Body of pancreas (tissue), 4 donors: ENCODE measurements around the gene CLSTN2. TPM values are rescaled to one million over a fixed set of nuclear protein-coding genes. Genes with fewer than 3 reads are reported as not detected.

Source experiments
- ATAC-seq: fragments of 150-250 bp; one replicate; pipeline ENCODE4 v1.9.1; 2016
- DNase-seq, 4 donors: peaks; one replicate each; pipeline ENCODE4 v3.0.0-alpha.2; 2019
- H3K27ac ChIP-seq, 4 donors: fragments of 200-600 bp; sonication (generic); 1 replicate in 3 of 4; 2 replicates in 1 of 4; pipeline versions ENCODE4 v1.5.1 to v1.6.1; 2016 to 2019; ENCODE audit warnings: mild to moderate bottlenecking in 1 of 4, mixed read lengths in 1 of 4, moderate library complexity in 1 of 4
- H3K27me3 ChIP-seq, 2 donors: fragments of 200-600 bp; sonication (generic); one replicate each; pipeline ENCODE4 v1.6.0; 2016; ENCODE audit warnings: mild to moderate bottlenecking in 1 of 2
- H3K36me3 ChIP-seq, 2 donors: fragments of 200-600 bp; sonication (generic); replicated peaks in 1 of 2; 2 replicates each; pipeline ENCODE4 v1.5.1; 2016; ENCODE audit warnings: low read depth in 2 of 2; ENCODE audit not compliant: insufficient read depth in 1 of 2
- H3K4me1 ChIP-seq: fragments of 200-600 bp; sonication (generic); one replicate; pipeline ENCODE4 v1.6.0; 2016
- H3K4me3 ChIP-seq, 2 donors: fragments of 200-600 bp; sonication (generic); 1 replicate in 1 of 2; 2 replicates in 1 of 2; pipeline ENCODE4 v1.5.1; 2016 to 2019
- H3K9me3 ChIP-seq, 3 donors: fragments of 200-600 bp; sonication (generic); 1 replicate in 2 of 3; 2 replicates in 1 of 3; pipeline ENCODE4 v1.5.1; 2016
- CTCF ChIP-seq, 7 experiments: fragments of 450-650 bp in 4 of 7; fragments of 200-600 bp in 3 of 7; sonication (generic) in 3 of 7; IDR thresholded peaks; one replicate each; pipeline ENCODE4 v1.5.1; 2016 to 2019; ENCODE audit warnings: antibody characterized with exemption in 7 of 7
- POLR2A ChIP-seq, 3 donors: fragments of 450-650 bp; IDR thresholded peaks; one replicate each; pipeline ENCODE4 v1.6.1; 2016; ENCODE audit warnings: antibody characterized with exemption in 3 of 3, mild to moderate bottlenecking in 2 of 3
- WGBS, 2 donors: methylation state at CpG; one replicate each; pipeline ENCODE4 v1.1.5; 2017; 5-methylcytosine and 5-hydroxymethylcytosine counted together
- intact Hi-C: fragments of 100-400 bp; cut with DNase I; formaldehyde crosslinking; loops from one replicate; pipeline ENCODE4 v1.15.1; 2023
- total RNA-seq, 2 donors: library from RNA; depleted of rRNA; stranded (reverse); fragments of >200 nt; gene quantifications; one replicate each; pipeline ENCODE4 v1.1.0, GENCODE V29; 2016

Gene CLSTN2
- total RNA-seq, 2 donors from 2014 or later, result 14.5 to 14.8 TPM

- no peak overlapping the region for H3K27ac ChIP-seq
- H3K9me3 ChIP-seq, result no peaks in the 10 kb centered on the region
- no peaks in the 10 kb centered on the region for H3K27me3 ChIP-seq
- H3K4me3 ChIP-seq, result no peak overlapping the region
- no peaks in the 10 kb centered on the region for H3K36me3 ChIP-seq
- ATAC-seq (no peak), DNase-seq (peak in 3 of 4 donors; percentile 6 to 31 (median 19))
- 74 to 76% methylated on average over 5 of the region's 5 CpGs for WGBS, 2 donors
- TF ChIP-seq POLR2A (IDR thresholded peaks at IDR 0.05) (no peak), CTCF (IDR thresholded peaks at IDR 0.05) (no peak)
- intact Hi-C loops, result no loop called here
- H3K4me1 ChIP-seq, result no peaks in the 10 kb centered on the region
Measured at GRCh38 chr3:140022066-140022770, 87.2 kb downstream of the CLSTN2 start.

- H3K9me3 ChIP-seq, result no peaks in the 10 kb centered on the region
- ATAC-seq (no peak), DNase-seq (no peak)
- intact Hi-C loops, result no loop called here
- H3K27me3 ChIP-seq, result no peaks in the 10 kb centered on the region
- no peak overlapping the region for H3K4me3 ChIP-seq
- H3K27ac ChIP-seq, result no peak overlapping the region
- H3K36me3 ChIP-seq, result no peaks in the 10 kb centered on the region
- no peak for TF ChIP-seq CTCF (IDR thresholded peaks at IDR 0.05)
- TF ChIP-seq POLR2A (IDR thresholded peaks at IDR 0.05), result no peak
- 71 to 93% methylated on average over 7 to 12 of the region's 12 CpGs for WGBS, 2 donors
- no peaks in the 10 kb centered on the region for H3K4me1 ChIP-seq
Measured at GRCh38 chr3:140023616-140024530, 88.9 kb downstream of the CLSTN2 start.

GRCh38 chr3:140031170-140031569 is 96.2 kb downstream of the CLSTN2 start:
- no peak overlapping the region for H3K4me3 ChIP-seq
- H3K4me1 ChIP-seq, result no peaks in the 10 kb centered on the region
- WGBS, 2 donors, result 78 to 90% methylated on average over 4 of the region's 4 CpGs
- ATAC-seq, result no peak
- no peaks in the 10 kb centered on the region for H3K9me3 ChIP-seq
- H3K36me3 ChIP-seq, result no peaks in the 10 kb centered on the region
- H3K27me3 ChIP-seq, result no peaks in the 10 kb centered on the region
- H3K27ac ChIP-seq, result no peak overlapping the region
- TF ChIP-seq CTCF (IDR thresholded peaks at IDR 0.05), result no peak
- no peak for TF ChIP-seq POLR2A (IDR thresholded peaks at IDR 0.05)
- intact Hi-C loops, result no loop called here
- no peak for DNase-seq

- TF ChIP-seq POLR2A (IDR thresholded peaks at IDR 0.05) (no peak), CTCF (IDR thresholded peaks at IDR 0.05) (no peak)
- ATAC-seq (no peak), DNase-seq (no peak)
- intact Hi-C loops, result no loop called here
- Histone ChIP-seq H3K9me3 (no peaks in the 10 kb centered on the region), H3K4me1 (no peaks in the 10 kb centered on the region), H3K27me3 (no peaks in the 10 kb centered on the region), H3K4me3 (no peak overlapping the region), H3K27ac (no peak overlapping the region), H3K36me3 (no peaks in the 10 kb centered on the region)
Measured at GRCh38 chr3:140034058-140034457, 99.1 kb downstream of the CLSTN2 start.
